Activated CD4-positive, alpha-beta T cell treated with anti-CD3 and anti-CD28 coated beads, Interleukin-2, amount 50 U/mL, for 4 hours (primary cell): Measurements from ENCODE around the gene OR2F1.

Source experiments
- DNase-seq, 2 experiments: peaks; one replicate each; pipeline ENCODE4 v3.0.0-alpha.2; 2020

The OR2F1 gene, protein sequence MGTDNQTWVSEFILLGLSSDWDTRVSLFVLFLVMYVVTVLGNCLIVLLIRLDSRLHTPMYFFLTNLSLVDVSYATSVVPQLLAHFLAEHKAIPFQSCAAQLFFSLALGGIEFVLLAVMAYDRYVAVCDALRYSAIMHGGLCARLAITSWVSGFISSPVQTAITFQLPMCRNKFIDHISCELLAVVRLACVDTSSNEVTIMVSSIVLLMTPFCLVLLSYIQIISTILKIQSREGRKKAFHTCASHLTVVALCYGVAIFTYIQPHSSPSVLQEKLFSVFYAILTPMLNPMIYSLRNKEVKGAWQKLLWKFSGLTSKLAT

DNA sequence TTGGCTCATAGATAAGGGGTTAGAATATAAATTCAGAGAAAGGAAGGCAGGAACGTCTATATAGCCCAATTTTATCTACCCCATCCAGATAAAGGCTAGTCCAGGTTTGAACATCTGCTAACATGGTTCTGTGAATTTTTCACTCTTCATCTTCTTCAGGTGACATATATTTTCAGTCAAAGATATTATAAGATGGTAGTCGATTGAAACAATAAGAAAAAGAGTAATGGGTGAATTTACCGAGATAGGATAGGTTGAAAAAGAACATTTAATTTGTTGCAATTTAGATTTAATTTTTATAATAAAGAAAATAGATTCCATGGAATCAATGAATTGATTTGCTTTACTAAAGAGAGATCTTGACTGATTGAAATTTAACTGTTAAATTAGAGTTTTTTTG lies at the start of gene OR2F1:
Gene OR2F1, plus strand, starts transcription at position 301 of the 400 bp plus-strand sequence. CDS start 5,127 bp downstream, outside the sequence.
- DNase-seq: no peak

- no peak for DNase-seq
Observed at GRCh38 chr7:143905509-143905908, 49.1 kb upstream of the OR2F1 start.

GRCh38 chr7:143906151-143906550 lies 48.5 kb upstream of the OR2F1 start:
- no peak for DNase-seq

GRCh38 chr7:143906895-143907294 lies 47.7 kb upstream of the OR2F1 start:
- no peak for DNase-seq

- no peak for DNase-seq
Observed at GRCh38 chr7:143908120-143908519, 46.5 kb upstream of the OR2F1 start.

GRCh38 chr7:143909863-143910262 lies 44.8 kb upstream of the OR2F1 start:
- DNase-seq: no peak

DNA sequence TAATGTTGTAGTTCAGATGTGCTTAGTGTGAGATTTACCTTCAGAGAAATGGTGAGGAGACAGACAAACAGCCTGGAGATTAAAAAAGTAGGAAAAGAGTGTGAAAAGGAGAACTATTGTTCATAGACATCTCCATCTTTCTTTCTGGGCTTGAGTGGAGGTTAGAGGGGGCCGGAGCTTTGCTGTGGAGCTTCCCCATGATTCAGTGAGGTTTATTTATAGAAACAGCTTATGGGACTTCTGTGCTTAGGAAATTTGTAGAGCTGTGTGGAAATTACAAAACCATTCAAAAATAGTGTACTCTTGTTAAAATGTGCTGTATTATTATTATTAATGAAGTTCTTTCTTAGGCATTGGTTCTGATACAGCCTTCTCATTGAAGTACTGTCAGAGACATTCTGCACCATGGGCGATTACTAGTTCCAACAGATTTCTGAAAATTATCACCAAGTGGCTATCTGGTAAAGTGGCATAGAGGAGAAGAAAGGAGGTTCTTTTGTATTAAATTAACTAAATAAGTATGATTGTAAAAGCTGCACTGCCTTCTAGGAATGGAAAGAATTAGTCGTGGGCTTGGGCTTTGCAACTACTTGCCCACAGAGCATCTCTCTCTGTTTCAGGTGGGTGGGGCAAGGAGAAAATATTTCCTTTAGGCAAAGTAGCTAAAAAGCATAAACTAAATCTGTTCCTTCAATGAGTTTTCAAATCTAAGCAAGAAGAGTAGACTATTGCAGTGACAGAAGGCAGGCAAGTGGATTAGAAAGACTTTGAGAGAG lies 44.0 kb upstream of the OR2F1 start:
- DNase-seq: no peak

DNA sequence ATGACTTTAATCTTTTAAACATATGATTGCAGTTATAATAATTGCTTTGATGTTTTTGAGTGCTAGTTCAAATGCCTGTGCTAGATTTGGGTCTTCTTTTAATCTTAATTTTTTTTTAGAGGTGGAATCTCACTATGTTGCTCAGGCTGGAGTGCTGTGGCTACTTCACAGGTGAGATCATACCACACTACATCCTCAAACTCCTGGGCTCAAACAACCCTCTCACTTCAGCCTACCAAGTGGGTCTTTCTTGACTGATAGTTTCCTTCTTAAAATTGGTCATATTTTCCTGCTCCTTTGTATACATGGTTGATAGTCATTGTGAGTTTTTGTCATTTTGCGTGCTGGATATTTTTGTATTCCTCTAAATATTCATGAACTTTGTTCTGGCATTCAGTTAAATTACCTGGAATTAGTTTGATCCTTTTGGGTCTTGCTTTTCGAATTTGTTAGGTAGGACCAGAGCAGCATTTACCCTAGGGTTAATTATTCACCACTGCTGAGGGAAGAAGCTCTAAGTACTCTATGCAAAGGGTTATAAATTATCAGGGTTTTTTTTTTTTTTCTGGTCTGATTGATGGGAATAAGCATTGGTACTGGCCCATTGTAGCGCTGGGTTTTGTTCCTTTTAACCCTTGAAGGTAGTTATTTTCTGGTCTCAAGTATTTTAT lies 40.6 kb upstream of the OR2F1 start:
- no peak for DNase-seq

DNA sequence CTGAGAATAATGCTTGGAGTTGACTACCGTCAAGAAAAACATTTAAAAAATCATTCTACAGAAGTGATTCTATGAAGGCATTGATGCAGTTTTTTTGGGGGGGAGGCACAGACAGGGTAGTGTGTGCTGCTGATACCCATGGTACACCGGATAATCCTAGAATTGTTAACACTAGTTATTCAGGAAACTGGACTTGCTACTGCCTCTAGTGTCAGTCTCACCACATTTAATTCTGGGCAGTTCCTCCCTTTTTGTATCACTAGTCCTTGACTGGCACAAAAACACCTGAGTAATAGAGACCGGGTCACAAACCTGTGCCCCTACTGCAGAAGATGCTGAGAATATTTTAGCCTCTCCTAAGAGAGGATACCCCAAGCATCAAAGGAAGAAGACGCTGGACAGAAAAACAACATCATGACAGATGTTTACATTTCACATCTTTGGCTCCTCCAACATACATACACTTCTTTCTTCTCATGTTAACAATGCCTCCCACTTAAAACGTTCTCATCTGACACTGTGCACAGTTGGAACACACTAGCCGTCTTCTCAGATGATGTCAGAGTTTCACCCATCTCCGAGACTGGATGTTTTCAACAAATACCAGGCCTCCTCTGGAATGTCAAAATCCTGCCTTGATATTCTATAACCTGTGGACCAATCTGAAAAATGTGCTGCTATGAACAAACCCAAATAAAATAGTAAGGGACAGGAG lies 39.5 kb upstream of the OR2F1 start:
- no peak for DNase-seq

GRCh38 chr7:143924851-143925250 lies 29.8 kb upstream of the OR2F1 start:
- DNase-seq: no peak

DNA sequence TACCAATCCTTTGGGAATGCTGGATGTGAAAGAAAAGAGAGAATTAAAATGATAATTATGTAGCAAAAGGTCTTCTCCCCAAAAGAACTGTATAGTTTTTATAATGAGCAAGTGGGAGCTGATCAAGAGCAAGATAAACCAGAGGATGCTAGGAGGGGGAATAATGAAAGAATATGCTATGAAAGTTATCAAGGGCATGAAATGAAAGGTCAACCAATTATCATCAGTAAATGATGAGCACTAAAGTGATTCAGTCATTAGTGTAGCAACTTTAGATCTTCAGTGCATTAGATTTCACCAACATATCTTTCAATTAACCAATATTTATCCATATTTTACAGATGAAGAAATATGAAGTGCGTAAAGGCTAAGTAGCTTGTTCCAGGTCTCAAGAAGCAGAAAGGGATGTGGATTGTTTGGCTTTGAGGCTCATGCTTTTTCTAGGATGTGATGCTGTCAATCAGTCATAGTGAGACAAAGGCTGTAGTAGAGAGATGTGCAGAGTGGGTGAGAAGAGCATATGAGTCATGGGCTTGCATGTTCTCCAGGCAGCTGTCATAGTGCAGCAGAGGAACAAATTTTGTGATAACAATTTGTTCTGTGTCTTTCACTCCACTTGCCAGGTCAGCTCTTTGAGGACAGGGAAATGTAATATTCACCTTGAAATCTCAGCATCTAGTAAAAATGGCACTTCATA lies 25.3 kb upstream of the OR2F1 start:
- no peak for DNase-seq

- DNase-seq: no peak
Observed at GRCh38 chr7:143931739-143932138, 22.9 kb upstream of the OR2F1 start.

DNA sequence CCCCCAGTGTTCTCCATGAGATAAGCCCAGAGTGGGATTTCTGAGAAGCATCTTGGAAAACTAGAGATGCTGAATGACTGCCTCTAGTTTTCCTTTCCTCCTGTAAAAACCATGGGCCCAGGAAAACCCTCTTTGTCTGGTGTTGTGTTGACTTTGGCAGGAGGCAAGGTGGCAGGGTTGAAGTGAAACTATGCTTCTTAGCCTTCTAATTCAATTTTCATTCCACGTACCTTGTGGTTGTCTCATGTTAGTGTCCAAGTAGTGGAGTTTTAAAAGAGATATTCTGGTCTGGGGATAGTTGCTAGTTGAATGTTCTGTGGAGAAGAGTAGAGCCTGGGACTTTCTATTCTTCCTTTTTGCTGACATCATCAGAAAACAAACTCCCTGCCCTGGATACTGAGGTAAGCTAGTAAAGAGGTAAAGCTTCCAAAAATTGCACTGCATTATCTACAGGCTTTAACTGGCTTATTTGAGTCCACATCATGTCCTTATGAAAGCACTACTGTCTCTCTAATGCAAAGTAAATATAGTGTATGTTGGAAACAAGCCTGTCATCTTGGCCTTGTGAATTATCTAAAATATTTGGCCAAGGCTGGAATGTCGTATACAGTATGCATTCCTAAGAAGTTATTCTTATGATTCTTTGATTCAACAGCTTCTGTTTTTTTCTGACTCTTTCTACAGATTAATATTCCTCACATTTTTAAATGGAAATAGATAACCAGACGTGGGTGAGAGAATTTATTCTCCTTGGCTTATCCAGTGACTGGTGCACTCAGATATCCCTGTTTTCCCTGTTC lies 19.9 kb upstream of the OR2F1 start, which contains the start of gene OR2F2:
Gene OR2F2, plus strand, starts transcription at position 708 of the 800 bp plus-strand sequence. Its CDS starts 0 bp downstream, at position 708.
- DNase-seq: no peak

DNA sequence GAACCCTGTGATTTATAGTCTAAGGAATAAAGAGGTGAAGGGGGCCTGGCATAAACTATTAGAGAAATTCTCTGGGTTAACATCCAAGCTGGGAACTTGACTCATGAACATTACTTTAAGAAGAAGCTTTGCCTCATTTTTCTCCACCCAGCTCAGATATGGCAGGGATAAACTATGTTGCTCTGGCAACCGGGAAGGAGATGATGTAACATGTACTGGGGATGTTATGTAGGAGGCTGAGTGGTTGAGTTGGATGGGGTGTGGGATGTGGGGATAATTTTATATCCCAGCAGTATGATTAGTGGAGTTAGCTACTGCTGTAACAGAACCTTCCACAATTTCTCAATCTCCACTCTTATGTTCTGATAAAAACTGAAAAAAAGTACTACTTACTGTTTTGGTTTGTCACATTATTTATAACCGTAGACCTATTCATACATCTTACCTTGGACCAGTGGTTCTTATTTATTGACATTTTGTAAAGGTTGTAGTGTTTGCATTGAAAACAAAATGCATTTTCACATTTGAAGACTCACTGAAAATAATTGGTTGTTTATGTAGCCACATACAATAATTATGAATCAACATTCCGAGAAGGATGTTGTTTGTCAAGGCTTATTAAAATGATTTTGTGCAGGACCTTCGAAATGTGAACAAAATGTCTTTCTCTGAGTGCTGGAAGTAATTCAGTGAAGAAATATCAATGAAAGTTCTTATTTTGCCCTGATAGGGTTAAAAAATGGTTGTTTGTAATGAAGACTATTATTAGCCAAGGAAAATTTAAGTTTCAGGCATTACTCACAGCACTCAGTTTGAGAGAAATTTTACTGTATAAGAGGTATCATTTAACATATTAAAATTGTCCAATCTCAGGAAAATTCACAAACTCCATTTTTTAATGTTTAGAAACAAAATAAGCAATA lies 18.3 kb upstream of the OR2F1 start:
- DNase-seq: no peak

- no peak for DNase-seq
Observed at GRCh38 chr7:143938379-143939243, 16.0 kb upstream of the OR2F1 start.

GRCh38 chr7:143945423-143945822 lies 9.2 kb upstream of the OR2F1 start:
- no peak for DNase-seq

DNA sequence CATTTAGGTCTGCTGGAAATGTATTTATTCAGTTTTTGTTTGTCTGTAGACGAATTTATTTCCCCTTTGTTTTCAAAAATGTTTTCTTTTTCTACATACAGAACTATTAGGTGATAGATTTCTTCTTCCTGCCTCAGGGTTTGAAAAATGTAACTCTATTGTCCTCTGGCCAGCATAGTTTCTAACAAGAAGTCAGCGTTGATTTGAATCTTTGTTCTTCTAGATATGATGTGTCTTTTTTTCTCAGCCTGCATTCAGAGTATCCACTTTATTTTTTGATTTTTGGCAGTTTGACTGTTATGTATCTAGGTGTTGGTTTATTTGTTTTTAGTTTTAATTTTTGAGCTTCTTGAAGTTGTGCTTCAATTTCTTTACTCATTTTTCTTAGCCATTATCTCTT lies 7.5 kb upstream of the OR2F1 start:
- DNase-seq: no peak

GRCh38 chr7:143948733-143949132 lies 5.9 kb upstream of the OR2F1 start:
- DNase-seq: no peak

DNA sequence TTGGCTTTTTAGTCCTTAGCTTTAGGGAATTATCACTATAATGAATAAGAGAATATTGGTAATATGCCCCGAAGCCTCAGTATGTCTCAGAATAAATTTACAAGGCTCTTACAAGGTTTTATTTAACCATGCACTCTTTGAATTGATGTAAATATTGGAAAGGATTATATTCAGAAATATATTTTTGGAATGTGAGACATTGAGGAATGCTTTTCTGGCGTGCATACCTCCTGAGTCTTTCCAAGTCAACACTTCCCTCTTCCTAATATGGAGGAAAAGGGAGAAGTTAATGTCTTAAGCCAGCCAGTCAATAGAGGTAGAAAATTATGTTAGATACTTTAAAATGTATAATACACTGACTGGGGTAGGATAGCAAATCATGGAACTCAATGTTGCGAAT lies 1.2 kb upstream of the OR2F1 start:
- DNase-seq: no peak
